Neutrophil (primary cell): ENCODE data around the gene STARD13.

Experiments used
- H3K27ac ChIP-seq: fragments of 200-600 bp; sonication (generic); 2 replicates; pipeline ENCODE4 v1.5.1; 2016; ENCODE audit warnings: mild to moderate bottlenecking, moderate library complexity
- H3K27me3 ChIP-seq: fragments of 200-600 bp; sonication (generic); 2 replicates; pipeline ENCODE4 v1.6.0; 2016; ENCODE audit warnings: mild to moderate bottlenecking
- H3K36me3 ChIP-seq: fragments of 200-600 bp; sonication (generic); 2 replicates; pipeline ENCODE4 v1.5.1; 2017
- H3K4me1 ChIP-seq, 2 experiments: fragments of 200-600 bp in 1 of 2; sonication (generic) in 1 of 2; 1 replicate in 1 of 2; 2 replicates in 1 of 2; pipeline versions ENCODE4 v1.5.1 to v1.6.1; 2013 to 2016; ENCODE audit warnings: low read depth in 1 of 2, low read length in 1 of 2, mild to moderate bottlenecking in 1 of 2, moderate library complexity in 1 of 2; ENCODE audit not compliant: control insufficient read depth in 1 of 2, insufficient read depth in 1 of 2
- H3K4me3 ChIP-seq, 2 experiments: fragments of 200-600 bp in 1 of 2; sonication (generic) in 1 of 2; 1 replicate in 1 of 2; 2 replicates in 1 of 2; pipeline ENCODE4 v1.5.1; 2013 to 2016; ENCODE audit warnings: low read depth in 1 of 2, low read length in 1 of 2, mild to moderate bottlenecking in 1 of 2, moderate library complexity in 1 of 2
- H3K9me3 ChIP-seq: fragments of 200-600 bp; sonication (generic); 2 replicates; pipeline ENCODE4 v1.5.1; 2016
- TF ChIP-seq, protein P1 (sequence below): fragments of 200-600 bp; sonication (generic); IDR thresholded peaks from 2 replicates; pipeline ENCODE4 v1.5.1; 2016; ENCODE audit warnings: antibody characterized with exemption

Gene STARD13

DNA sequence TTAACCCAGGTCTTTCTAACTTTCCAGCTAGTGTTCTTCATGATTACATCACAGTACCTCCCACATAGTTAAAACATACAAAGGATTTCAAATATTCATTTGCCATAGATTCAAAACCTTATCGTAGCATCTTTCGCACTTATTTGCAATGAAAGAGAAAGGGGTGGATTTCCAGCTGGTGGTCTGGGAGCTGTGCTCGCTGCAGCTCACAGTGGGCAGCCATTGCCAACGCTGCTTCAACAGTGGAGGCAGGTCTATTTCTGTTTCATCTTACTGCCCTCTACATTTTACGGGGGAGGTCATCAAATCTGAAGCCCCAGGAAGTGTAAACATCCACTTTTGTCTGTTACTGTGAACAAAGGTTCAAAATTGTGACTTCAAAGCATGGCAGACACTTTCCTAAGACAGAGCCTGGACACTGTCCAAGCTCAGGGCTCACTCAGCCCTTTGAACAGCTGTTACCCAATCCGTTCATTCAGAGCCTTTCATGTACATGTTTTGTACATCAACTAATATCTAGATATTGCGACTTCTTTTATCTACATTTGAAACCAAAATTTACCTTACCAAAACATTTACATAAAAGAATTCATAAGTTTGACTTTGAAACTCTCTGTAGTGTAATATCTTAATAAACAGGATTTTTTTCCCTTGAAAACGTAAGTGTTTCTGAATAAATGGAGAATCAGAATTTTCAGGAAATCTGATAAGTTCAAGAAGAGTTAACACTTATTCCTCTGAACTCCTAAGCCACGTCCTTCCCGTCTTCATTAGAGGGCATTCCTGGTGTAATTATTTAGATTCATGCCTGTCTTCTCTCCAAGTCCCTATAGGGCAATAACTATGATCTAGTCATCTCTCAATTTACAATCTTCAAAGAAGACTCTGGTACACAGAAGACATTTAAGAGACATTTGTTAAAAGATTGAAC is 25.1 kb downstream of the STARD13 start:
- no peak overlapping the region for H3K4me3 ChIP-seq
- H3K36me3 ChIP-seq, result no peaks in the 10 kb centered on the region
- no peak overlapping the region for H3K27ac ChIP-seq
- no peaks in the 10 kb centered on the region for H3K27me3 ChIP-seq
- H3K4me1 ChIP-seq, result no peaks in the 10 kb centered on the region
- H3K9me3 ChIP-seq, result no peaks in the 10 kb centered on the region
- TF ChIP-seq, protein P1, sequence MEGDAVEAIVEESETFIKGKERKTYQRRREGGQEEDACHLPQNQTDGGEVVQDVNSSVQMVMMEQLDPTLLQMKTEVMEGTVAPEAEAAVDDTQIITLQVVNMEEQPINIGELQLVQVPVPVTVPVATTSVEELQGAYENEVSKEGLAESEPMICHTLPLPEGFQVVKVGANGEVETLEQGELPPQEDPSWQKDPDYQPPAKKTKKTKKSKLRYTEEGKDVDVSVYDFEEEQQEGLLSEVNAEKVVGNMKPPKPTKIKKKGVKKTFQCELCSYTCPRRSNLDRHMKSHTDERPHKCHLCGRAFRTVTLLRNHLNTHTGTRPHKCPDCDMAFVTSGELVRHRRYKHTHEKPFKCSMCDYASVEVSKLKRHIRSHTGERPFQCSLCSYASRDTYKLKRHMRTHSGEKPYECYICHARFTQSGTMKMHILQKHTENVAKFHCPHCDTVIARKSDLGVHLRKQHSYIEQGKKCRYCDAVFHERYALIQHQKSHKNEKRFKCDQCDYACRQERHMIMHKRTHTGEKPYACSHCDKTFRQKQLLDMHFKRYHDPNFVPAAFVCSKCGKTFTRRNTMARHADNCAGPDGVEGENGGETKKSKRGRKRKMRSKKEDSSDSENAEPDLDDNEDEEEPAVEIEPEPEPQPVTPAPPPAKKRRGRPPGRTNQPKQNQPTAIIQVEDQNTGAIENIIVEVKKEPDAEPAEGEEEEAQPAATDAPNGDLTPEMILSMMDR, result no peak

DNA sequence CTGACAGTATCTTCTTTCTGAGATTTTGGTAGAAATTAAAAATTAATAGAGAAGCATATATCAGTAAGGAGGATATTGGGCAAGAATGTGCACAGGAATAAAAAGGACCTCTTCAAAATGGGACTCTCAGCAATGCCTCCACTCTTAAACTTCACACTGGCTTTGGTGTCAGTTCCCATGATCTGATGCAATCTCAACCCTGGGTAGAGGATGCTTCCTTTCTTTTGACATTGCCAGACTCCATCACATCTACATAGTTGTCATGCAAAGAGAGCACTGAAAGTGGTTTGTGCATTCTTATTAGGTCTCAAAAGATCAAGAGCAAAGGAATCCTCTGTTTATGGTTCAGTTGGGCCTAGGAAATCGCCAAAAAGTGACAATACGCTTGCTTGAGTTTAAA is 26.3 kb downstream of the STARD13 start:
- Histone ChIP-seq H3K9me3 (no peaks in the 10 kb centered on the region), H3K27me3 (no peaks in the 10 kb centered on the region), H3K4me3 (no peak overlapping the region), H3K36me3 (no peaks in the 10 kb centered on the region), H3K4me1 (no peaks in the 10 kb centered on the region), H3K27ac (no peak overlapping the region)
- TF ChIP-seq, protein P1, result no peak

DNA sequence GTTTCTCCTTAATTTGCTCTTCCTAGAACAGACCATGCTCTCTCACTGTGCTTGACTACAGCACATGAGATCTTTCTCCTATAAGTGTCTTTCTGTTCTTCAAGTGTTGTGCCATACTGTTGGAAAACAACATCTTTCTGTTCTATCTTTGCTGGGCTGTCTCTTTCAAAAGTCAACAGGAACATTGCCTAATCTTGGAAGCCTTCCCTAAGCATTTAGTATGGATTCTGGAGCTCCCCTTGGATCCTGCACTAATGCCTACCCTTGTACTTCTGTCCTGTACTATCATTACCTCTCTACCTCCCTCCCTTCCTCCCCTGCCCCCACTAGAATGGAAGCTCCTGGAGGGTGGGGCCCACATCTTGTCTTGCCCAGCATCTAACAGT is 26.8 kb downstream of the STARD13 start:
- TF ChIP-seq, protein P1, result no peak
- H3K27me3 ChIP-seq, result no peaks in the 10 kb centered on the region
- H3K27ac ChIP-seq, result no peak overlapping the region
- no peaks in the 10 kb centered on the region for H3K4me1 ChIP-seq
- H3K4me3 ChIP-seq, result no peak overlapping the region
- H3K9me3 ChIP-seq, result no peaks in the 10 kb centered on the region
- no peaks in the 10 kb centered on the region for H3K36me3 ChIP-seq

DNA sequence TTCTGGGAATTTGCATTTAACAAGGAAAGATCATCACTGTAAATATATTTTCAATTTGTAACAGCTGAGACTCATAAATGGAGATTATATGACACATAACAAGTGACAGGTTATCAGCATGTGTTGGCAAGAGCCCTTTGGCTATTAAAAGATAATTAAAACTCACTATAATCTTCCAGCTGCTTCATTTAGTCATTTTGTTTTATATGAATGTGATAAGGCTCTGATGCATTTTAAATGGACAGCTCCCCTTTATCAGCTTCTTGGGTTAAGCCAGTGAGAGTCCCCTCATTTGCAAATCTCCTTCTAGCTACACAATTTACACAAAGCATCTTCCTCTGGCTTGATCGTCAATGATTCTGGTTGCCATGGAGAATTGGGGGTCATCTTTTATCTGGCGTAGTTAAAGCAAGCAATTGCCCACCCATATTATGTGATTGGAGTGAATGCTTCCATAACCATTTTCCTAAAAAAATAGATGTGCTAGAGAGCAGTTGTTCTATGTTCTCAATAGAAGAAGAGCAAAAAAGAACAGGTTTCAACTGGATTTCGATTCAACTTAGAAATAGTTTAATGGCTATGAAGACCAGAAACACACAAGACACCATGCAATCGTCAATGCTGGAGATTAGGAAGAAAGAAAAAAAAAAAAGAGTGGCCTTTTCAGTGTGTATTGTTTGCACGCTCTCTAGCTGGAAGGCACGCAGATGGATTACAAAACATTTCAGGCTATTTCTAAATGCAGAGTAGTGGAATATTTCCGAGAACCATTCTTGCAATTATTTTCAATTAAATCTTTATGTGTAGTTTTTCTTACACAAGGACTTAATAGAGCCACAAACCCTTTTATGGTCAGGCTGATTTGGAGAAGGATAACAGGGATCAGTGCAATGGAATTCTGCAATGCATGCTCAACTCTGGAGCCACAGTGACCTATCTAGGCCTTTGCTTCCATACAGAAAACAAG is 27.4 kb downstream of the STARD13 start:
- H3K27me3 ChIP-seq, result no peaks in the 10 kb centered on the region
- H3K36me3 ChIP-seq, result no peaks in the 10 kb centered on the region
- TF ChIP-seq, protein P1, result no peak
- H3K4me3 ChIP-seq, result no peak overlapping the region
- no peaks in the 10 kb centered on the region for H3K4me1 ChIP-seq
- no peaks in the 10 kb centered on the region for H3K9me3 ChIP-seq
- H3K27ac ChIP-seq, result no peak overlapping the region

DNA sequence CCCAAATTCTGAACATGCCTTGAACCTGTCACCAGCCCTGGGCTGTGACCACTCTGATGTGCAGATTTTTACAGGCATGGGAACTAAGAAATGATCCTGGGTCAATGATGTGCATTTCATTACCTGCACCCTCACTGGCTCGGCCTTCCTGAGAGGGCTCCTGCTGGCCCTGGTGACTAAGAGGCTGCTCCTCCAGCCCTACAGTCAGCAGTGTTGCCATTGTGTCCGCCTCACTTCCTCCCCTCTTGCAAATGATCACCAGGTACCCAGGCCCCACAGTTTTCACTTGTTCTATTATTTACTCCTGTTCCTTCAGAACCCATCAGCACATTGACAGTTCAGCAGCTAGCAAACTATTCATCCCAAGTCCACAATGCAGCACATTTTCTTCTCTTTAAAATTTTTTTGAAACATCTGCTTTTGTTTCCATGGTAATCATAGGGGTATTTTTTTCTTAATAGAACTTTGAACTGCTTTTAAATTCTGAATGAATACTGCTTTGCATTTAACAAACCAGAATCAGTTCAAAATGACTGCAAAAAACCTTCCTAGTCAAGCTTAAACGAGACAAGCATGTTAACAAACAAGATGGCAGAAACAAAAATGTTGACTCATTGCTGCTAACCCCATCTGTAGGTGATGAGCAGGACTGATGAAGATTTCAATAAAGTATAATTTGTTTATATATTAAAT is 29.3 kb downstream of the STARD13 start:
- no peaks in the 10 kb centered on the region for H3K27me3 ChIP-seq
- no peaks in the 10 kb centered on the region for H3K4me1 ChIP-seq
- H3K36me3 ChIP-seq, result no peaks in the 10 kb centered on the region
- TF ChIP-seq, protein P1, result no peak
- no peak overlapping the region for H3K4me3 ChIP-seq
- no peak overlapping the region for H3K27ac ChIP-seq
- no peaks in the 10 kb centered on the region for H3K9me3 ChIP-seq
